HUDEP-2 (cell line): ENCODE measurements around the gene MUC2.
"Not testable (repeated sequence)": the region's sequence is repeated elsewhere in the genome, so short reads cannot be mapped to it uniquely, and the experiment has no call there.

Source experiments
- DNase-seq, 76 experiments: peaks; one replicate each; lab custom pipeline; 2025; ENCODE audit not compliant: unreplicated experiment in 76 of 76; lab: John Stamatoyannopoulos, UW

The MUC2 gene

DNA sequence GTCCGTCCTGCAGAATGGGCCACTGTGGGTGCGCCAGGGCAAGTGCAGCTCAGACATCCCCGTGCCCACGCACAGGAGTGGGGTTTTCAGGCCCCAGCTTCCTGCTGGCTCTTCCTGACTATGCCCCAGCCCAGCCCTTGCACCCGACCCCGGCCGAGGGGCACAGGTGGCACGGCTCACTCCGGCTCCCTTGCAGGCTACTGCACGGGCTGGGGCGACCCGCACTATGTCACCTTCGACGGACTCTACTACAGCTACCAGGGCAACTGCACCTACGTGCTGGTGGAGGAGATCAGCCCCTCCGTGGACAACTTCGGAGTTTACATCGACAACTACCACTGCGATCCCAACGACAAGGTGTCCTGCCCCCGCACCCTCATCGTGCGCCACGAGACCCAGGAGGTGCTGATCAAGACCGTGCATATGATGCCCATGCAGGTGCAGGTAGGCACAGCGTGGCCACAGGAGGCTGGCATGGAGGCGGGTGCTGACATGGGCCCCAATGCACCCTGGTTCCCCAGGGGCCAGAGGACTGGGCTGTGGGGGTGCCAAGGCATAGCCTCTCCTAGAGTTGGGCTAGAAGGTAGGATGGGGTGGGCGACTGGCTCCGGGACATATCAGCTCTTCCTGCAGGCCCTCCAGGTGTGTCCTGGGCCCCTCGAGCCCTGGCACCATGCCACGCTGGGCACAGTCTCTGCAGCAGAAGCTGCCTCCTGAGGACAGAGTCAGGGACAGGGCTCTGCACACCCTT is 27.7 kb downstream of the MUC2 start:
- DNase-seq, result no peak

DNA sequence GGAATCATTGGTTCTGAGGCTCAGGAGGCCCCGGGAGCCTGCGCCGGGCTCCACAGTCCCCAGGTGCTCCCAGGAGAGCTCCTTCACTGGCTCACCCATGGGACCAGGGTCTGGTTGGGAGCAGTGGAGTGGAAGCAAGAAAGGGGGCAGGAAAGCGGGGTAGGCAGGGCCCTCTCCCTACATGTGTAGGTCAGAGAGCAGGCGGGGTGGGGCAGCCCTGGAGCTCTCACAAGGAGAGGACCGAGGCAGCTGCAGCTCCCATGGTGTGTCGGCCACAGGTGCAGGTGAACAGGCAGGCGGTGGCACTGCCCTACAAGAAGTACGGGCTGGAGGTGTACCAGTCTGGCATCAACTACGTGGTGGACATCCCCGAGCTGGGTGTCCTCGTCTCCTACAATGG is 28.3 kb downstream of the MUC2 start:
- DNase-seq, result no peak

DNA sequence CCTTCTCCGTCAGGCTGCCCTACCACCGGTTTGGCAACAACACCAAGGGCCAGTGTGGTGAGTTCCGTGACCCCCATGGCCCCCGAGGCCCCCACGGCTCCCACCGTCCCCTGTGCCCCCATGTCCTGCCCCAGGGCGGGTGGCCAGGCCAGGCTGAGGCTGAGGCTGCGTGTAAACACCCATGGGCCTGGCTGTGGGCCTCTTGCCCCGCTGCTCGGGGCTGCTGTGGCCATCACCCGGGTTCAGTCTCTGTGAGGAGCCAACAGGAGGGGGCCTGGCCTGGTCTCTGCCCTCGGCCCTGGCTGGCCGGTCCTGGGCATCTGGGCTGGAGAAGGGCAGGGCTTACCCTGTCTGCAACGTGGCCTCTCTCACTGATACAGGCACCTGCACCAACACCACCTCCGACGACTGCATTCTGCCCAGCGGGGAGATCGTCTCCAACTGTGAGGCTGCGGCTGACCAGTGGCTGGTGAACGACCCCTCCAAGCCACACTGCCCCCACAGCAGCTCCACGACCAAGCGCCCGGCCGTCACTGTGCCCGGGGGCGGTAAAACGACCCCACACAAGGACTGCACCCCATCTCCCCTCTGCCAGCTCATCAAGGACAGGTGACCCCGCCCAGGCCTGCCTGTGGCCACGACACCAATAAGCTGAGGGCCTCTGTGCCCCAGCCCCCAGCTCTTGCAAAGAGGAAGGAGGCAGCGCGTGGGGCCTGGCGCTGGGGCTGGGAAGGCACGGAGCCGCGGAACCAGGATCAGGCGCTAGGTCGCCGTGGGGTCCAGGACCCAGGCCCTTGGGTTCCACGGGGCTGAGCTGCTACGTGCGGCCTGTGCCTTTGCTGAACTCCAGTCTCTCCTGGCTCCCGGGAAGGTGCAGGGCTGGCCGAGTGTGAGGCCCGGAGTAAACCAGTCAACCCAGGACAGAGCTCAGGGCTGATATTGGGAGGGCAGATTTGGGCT is 29.0 kb downstream of the MUC2 start:
- DNase-seq, result no peak

DNA sequence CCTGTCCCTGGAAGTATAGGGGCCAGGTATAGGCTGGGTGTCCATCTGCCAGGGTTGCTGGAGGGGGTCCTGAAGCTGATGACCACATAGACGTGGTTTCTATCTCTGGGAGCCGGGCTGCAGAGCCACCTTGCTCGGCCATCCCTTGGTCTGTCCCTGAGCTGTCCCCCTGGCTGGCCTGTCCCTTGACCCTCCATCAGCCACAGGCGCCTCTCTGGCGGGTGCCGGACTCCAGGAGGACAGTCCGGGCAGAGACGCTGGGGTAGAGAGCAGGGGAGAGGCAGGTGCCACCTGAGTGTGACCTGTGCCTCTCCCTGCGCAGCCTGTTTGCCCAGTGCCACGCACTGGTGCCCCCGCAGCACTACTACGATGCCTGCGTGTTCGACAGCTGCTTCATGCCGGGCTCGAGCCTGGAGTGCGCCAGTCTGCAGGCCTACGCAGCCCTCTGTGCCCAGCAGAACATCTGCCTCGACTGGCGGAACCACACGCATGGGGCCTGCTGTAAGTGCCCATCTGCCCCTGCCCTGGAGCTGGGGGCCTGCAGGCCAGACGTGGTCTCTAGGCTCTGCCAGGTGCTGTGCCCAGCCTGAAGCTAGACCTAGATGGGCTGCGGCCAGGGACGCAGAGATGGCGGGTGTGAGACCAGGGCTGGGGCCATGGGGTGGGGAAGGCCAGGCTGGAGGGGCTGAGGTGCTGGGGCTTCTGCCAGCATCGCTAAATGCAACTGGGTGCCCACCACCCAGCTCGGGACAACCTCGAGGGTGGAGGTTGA is 29.9 kb downstream of the MUC2 start:
- DNase-seq, result no peak

DNA sequence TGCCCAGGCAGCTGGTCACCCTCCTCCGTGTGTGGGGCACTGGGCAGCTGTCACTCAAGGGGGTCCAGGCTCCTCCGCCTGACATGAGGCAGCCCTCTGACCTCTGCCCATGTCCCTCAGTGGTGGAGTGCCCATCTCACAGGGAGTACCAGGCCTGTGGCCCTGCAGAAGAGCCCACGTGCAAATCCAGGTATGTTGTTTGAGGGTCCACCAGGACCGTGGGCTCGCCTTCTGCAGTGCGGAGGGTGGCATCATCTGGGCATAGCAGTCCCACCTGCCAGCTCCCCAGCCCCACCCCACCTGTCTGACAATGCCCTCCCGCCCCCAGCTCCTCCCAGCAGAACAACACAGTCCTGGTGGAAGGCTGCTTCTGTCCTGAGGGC is 30.5 kb downstream of the MUC2 start:
- DNase-seq, result no peak

DNA sequence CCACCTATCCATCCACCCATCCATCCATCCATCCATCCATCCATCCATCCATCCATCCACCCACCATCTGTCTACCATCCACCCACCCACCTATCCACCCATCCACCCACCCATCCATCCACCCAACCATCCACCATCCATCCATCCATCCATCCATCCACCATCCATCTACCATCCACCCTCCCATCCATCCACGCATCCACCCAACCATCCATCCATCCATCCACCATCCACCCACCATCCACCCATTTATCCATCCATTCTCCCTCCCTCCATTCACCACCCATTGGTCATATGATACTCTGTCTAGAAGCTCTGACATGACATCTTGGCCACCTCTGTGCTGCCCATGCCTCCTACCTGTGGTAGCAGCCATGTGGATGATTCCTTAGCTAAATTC is 31.7 kb downstream of the MUC2 start:
- DNase-seq, result no peak

DNA sequence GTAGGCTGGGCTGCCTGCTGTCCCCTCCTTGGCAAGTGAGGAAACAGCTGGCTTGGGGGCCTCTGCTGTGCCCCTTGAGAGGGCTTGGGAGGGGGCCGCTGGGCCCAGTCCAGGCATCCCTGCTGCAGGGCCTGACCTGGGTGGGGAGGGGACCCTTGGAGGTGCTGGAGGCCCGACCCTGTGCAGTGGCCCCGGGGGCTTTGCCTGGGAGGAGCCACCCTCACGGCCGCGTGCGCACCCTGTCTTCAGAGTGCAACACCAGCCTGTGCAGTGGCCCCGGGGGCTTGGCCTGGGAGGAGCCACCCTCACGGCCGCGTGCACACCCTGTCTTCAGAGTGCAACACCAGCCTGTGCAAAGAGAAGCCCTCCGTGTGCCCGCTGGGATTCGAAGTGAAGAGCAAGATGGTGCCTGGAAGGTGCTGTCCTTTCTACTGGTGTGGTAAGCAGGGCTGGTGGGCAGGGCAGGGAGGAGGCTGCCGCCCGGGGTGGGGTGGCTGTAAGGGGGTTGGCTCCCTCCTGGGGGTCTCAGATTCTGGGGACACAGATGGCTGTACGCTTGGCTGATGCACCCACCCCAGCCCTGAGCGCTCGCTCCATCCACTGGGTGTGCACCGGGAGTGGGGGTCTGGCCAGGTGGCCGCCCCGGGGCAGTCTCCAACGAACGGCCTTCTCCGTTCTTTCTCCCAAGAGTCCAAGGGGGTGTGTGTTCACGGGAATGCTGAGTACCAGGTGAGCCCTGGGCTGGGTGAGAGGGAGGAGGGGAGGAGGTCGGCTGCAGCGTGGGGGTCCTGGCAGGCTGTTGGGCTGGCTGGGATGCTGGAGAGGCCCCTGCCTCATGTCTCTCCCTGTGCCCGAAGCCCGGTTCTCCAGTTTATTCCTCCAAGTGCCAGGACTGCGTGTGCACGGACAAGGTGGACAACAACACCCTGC is 32.9 kb downstream of the MUC2 start:
- DNase-seq, result no peak

DNA sequence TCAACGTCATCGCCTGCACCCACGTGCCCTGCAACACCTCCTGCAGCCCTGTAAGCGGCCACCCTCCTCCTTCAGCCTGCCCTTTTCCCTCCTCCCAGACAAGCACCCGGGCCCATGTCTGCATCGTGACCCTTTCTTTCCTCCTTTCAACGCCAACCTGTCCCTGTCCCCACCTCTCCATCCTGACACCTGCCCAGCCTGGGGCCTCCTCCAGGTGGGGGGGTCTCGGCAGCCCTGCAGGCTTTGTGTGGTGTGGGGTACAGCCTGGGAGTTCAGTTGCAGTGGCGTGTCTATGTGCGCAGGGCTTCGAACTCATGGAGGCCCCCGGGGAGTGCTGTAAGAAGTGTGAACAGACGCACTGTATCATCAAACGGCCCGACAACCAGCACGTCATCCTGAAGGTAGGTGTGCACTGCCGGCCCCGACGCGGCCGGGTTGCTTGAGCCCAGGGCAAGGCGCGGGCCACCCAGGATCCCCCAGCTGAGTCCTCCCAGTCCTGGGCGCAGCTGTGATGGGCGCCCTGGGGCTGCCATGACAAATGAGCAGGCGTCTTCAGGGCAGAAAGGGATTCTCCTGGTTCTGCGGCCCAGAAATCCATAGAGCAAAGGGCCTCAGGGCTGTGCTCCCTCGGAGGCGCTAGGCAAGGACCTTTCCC is 33.7 kb downstream of the MUC2 start:
- DNase-seq, result no peak

DNA sequence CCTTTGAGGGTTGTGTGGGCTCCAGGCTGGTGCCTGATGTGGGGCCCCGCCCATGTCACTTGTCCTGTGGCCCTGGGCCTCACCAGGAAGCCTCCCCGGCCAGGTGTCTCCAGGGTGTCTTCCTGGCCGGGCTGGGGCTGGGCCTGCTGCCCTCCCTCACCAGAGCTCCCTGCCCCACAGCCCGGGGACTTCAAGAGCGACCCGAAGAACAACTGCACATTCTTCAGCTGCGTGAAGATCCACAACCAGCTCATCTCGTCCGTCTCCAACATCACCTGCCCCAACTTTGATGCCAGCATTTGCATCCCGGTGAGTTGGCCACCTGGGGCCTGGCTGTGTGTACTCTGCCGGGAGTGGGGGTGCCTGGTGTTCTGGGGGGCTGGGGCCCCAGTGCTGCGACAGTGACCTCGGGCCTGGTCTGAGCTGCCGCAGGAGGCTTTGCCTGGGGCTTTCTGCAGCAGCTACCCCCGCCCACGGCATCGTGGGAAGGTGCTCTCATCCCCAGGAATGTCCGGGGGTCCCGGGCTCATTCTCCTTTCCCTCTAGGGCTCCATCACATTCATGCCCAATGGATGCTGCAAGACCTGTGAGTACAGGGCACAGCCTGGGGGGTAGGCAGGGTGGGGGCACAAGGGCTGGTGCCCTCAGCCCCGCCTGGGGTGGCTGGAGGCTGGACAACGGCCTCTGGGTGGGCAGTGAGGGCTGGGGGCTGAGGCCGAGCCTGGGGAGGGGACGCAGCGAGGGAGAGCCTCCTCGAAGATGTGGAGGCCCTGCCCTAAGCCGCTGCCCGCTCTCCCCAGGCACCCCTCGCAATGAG is 34.6 kb downstream of the MUC2 start:
- no peak for DNase-seq

DNA sequence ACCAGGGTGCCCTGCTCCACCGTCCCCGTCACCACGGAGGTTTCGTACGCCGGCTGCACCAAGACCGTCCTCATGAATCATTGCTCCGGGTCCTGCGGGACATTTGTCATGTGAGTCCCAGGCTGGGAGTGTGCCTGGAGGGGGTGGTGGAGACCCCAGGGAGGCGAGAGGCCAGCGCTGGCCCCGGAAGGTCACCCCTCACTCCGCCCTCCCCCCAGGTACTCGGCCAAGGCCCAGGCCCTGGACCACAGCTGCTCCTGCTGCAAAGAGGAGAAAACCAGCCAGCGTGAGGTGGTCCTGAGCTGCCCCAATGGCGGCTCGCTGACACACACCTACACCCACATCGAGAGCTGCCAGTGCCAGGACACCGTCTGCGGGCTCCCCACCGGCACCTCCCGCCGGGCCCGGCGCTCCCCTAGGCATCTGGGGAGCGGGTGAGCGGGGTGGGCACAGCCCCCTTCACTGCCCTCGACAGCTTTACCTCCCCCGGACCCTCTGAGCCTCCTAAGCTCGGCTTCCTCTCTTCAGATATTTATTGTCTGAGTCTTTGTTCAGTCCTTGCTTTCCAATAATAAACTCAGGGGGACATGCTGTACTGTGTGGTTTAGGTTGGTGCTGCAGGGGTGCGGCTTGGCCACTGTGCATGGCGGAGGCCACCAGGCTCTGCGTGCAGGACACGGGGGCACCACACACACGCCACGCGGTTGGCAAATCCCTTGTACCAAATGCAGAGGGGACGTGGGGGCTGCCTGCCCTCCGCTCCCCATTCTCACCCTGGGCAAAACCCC is 35.4 kb downstream of the MUC2 start:
- DNase-seq, result no peak

DNA sequence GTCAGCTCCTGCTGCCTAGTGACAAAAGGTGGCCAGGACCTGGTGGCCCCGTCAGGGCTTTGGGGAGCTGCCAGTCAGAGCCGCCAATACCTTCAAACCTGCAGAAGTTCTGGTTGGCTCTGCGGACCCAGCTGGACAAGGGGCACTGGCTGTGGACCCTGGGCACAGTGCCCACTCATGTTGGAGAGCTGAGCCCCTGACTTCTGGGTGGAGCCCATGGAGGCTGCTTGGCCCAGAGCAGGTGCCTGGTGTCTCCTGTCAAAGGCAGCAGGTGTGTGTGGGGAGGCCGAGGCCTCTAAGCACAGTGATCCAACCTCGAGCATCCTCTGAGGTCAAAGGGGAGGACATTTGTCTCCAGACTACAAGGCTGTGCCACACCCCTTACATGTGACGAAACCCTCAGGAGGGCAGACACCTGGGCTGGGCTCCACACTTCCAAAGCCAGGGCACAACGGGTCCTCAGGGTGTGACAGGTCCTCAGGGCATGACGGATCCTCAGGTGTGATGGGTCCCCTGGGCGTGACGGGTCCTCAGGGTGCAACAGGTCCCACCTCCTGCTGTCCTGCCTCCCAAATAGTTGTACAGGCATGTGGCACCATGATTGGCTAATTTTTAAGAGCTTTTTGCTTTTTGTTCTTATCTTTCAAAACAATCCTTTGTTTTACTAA is 37.0 kb downstream of the MUC2 start:
- no peak for DNase-seq

DNA sequence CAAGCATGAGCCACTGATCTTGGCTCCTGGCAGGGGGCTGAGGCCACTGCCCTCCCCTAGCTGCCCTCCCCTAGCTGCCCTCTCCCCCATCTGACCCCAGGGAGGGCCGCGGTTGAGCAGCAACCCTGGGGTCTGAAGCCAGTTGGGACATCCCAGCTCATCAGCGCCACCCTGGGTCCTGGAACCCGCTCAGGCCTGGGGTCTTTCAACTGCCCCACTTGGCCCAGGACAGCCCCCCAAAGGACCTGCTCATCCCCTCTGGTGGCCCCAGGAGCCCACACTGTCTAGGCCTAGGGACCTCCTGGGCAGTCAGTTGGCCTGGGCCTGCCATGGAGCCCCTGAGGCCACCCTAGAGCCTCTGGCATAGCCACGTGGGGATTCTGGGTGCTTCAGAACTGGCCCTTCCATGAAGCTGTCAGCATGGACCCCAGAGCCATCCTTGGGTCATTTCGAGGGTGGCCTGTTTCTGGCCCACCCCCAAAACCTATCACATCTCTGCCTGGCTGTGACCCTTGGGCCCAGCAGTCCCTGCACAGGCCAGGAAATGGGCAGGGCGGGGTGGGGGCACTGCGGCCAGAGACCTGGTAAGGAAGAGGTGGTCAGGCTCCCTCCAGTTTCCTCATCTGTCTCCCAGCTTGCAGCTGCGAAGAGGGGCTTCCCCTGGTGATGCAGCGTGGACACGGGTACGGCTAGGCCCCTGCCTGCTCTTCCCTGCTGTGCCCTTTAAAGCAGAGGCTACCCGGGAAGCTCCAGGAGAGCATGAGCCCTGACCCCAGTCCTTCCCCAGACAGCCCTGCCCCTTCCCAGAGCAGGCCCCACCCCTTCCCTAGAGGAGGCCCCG is 37.9 kb downstream of the MUC2 start:
- no peak for DNase-seq

DNA sequence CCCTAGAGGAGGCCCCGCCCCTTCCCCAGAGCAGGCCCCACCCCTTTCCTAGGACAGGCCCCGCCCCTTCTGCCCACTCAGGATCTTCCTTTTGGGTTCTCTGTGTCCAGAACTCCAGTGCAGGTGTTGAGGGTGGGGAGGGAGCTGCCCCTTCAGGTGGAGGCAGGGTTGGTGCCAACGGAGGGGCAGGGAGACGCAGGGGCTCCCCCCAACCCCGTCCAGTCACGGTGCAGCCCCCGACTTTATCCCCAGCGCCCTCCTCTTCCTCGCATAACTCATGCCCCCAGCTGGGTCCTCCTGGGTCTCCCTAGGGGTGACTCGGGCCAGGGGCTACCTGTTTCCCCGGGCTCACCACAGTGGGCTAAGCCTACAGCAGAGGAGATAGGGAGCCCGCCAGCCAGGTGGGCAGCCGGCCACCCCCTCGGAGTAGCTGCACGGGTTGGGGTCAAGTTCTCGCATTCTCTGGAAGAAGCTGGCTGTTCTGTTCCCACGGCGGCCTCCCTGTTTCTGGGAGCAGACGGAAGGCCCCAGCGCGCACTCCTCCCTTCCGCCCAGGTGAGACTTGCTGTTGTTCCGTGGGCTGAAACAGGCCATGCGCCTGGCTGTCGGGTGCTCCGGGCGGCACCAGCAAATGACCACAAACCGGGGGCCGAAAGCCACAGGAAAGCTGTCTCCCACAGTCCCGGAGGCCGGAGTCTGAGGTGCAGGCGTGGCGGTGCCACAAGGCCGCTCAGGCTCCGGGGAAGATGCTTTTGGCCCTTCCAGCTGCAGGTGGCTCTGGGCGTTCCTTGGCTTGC is 38.9 kb downstream of the MUC2 start:
- DNase-seq, result no peak

DNA sequence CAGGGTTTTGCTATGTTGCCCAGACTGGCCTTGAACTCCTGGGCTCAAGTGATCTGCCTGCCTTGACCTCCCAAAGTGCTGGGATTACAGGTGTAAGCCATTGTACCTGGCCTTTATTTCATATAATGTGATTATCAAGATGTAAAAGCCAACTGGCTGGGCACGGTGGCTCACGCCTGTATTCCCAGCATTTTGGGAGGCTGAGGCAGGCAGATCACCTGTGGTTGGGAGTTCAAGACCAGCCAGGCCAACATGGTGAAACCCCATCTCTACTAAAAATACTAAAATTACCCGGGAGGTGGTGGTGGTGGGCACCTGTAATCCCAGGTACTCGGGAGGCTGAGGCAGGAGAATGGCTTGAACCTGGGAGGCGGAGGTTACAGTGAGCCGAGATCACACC is 40.6 kb downstream of the MUC2 start:
- DNase-seq, result not testable (repeated sequence)

DNA sequence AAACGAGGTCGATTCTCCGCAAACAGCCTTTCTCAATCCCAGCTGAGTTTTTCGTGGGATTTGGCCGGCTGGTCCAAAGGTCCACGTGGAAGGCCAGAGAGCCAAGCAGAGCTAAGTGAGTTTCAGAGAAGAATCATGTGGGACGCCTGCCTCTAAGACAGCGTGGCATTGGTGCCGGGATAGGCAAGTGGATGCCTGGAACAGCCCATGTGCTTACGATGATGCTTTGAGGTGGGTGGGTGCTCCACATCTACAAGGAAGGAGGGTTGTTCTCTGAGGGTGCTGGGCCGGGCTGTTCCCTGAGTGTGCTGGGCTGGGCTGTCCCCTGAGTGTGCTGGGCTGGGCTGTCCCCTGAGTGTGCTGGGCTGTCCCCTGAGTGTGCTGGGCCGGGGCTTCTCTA is 41.4 kb downstream of the MUC2 start:
- no peak for DNase-seq
